Hepatocyte (in vitro differentiated cells): Measurements from ENCODE around the gene ARL16.

Experiments
- CTCF ChIP-seq: fragments of 200-600 bp; sonication (generic); IDR thresholded peaks from 2 replicates; pipeline ENCODE4 v1.5.1; 2016; ENCODE audit warnings: antibody characterized with exemption, mild to moderate bottlenecking; ENCODE audit not compliant: poor library complexity
- EZH2 ChIP-seq: fragments of 200-600 bp; sonication (generic); IDR thresholded peaks from 2 replicates; pipeline ENCODE4 v1.6.1; 2016; ENCODE audit warnings: antibody characterized with exemption, mild to moderate bottlenecking, borderline replicate concordance

- no peak for TF ChIP-seq EZH2
- TF ChIP-seq CTCF, result no peak
These were observed 17.6 kb downstream of the ARL16 start for GRCh38 chr17:81666092-81666341.
